Measurements from ENCODE around the gene SNAI3.
A peak's percentile ranks its signal among the peaks of the same experiment; 100 is the strongest.

Gene SNAI3

GRCh38 chr16:88721236-88721635 lies 34.9 kb upstream of the SNAI3 start:
- no peak for DNase-seq

- DNase-seq: no peak
These were observed 34.2 kb upstream of the SNAI3 start for GRCh38 chr16:88720396-88720970.

DNA sequence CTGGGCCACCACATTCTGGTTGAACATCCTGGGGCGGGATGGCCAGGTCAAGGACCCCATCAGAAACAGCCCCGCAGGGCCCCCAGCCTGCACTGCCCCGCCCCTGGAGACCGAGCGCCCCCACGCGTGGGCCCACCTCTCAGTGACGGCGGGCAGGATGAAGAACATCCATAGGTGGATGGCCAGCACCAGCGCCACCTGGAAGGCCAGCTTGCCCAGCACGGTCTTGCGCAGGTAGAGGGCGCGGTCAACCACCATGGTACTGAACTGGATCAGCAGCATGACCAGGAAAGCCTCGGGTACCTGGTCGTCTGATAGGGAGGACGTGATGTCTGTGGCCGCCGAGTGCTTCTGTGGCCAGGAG lies 33.6 kb upstream of the SNAI3 start:
- no peak for DNase-seq

GRCh38 chr16:88719267-88719932 lies 33.1 kb upstream of the SNAI3 start:
- no peak for DNase-seq

DNA sequence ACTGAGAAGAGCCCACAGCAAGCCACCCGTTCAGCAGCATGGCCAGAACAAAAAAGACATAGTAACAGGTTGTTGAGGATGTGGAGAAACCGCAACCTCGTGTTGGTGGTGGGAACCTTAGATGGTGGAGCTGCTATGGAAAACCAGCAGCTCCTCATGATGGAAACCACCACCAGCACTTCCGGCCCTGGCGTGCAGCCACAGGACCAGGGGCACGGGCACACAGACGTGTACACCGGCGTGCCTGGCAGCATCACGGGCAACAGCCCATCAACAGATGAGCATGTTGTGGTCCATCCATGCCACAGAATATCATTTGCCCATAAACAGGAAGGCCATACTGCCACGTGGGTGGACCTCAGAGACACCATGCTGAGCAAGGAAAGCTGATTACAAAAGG lies 31.9 kb upstream of the SNAI3 start:
- no peak for DNase-seq

DNA sequence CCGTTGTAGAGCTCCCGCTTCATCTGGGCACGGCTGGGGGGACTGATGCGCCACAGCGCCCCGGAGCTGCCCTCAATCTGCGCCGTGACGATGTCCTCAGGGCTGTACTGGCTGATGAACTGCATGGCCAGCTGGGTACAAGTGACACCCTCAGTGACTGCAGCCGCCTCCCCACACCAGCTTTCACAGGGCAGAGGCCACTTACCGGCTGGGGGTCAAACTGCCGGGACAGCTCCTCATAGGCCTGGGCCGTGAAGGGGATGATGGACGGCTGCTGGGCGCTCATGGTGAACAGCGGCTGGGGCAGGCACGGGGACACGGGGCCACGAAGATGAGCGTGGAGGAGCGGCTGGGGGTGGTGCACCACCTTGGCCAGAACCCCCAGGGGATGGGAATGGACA lies 30.3 kb upstream of the SNAI3 start:
- no peak for DNase-seq

- DNase-seq: no peak
These were observed 29.9 kb upstream of the SNAI3 start for GRCh38 chr16:88716201-88716600.

DNA sequence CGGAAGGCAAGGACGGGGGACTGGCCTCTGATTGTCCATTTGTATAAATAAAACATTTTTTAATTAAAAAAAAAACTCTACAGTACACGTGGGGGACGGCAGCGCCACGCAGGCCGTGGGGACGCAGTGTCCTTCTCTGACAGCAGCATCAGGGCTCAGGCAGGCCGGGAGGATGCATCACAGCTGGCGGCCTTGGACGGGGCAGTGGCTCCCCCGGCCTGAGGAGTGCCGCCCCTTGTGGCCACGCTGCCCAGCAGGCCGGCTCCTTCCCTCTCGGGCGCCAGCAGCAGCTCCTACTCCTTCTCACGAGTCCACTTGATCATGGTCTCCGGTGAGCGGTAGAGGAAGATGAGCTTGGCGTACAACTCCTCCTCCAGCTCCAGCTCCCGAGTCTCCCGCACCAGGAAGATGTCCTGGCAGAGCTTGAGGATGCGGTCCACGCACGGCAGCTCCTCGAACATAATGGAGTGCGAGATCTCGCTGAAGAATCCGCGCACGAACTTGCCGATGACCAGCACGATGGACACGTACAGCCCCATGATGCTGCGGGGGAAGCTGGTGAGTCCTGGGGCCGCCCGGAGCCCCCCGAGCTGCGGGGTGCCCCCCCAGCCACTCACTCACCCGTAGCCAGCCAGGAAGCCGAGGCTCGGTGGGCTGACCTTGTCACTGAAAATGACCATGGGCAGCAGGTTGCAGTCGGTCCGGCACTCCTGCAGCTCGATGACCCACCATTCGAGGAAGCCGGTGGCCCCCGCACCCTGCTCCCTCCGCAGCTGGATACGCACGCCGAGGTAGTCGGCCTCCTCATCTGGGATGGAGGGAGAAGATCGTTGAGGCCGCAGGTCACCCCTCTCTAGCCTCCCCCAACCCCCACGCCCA lies 29.2 kb upstream of the SNAI3 start:
- no peak for DNase-seq

- DNase-seq: no peak
These were observed 28.4 kb upstream of the SNAI3 start for GRCh38 chr16:88714420-88715302.

GRCh38 chr16:88713568-88714419 lies 27.5 kb upstream of the SNAI3 start:
- DNase-seq: peak; percentile 48

DNA sequence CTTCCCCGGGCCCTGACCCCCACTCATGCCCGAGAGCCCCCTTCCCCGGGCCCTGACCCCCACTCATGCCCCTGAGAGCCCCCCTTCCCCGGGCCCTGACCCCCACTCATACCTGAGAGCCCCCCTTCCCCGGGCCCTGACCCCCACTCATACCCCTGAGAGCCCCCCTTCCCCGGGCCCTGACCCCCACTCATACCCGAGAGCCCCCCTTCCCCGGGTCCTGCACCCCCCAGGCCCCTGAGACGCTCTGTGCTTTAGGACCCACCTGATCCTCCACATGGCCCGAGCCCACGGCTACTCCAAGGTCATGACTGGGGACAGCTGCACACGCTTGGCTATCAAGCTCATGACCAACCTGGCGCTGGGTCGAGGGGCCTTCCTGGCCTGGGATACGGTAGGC lies 26.7 kb upstream of the SNAI3 start:
- no peak for DNase-seq

- DNase-seq: no peak
These were observed 26.2 kb upstream of the SNAI3 start for GRCh38 chr16:88712362-88712979.

DNA sequence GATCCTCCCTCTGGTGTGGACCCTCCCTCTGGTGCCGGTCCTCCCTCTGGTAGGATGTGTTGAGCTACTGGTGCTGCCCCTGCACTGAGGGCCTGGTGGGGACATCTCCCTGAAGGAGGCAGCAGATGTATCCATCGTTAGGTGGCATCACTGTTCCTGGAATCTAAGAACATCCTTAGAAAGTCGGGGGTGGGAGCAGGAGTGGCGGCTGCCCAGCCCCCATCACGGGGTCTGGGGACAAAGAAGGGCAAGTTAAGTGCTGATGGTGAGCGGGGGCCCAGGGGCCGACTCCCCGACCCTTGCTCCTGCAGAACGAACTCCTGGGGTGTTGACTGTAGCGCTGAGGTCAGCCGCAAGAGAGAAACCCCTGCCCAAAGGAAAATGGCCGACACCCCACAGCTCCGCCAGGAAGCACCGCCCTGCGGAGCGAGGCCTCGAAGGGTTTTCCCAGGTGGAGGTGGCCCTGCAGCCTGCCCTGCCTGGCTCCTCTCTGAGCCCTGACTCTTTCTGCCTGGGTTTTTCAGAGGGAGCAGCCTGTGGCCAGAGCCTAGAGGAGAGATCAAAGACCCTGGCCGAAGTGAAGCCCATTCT lies 25.5 kb upstream of the SNAI3 start:
- DNase-seq: no peak

DNA sequence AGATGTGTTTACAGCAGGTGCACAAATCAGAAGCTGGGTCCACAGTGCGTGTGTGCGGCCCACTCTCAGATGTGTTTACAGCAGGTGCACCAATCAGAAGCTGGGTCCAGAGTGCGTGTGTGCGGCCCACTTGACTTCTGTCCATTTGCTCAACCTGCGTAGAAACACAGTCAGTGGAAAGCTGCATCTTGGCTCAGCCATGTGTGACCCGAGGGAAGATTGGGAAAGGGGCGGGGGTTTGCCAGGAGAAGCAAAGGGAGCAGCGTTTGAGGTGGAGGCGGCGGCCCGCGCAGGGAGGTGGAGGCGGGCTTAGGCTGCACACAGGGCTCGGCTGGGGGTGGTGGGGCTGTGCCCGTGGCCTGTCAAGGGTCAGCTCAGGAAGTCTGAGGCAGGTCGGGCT lies 24.2 kb upstream of the SNAI3 start:
- DNase-seq: no peak

DNA sequence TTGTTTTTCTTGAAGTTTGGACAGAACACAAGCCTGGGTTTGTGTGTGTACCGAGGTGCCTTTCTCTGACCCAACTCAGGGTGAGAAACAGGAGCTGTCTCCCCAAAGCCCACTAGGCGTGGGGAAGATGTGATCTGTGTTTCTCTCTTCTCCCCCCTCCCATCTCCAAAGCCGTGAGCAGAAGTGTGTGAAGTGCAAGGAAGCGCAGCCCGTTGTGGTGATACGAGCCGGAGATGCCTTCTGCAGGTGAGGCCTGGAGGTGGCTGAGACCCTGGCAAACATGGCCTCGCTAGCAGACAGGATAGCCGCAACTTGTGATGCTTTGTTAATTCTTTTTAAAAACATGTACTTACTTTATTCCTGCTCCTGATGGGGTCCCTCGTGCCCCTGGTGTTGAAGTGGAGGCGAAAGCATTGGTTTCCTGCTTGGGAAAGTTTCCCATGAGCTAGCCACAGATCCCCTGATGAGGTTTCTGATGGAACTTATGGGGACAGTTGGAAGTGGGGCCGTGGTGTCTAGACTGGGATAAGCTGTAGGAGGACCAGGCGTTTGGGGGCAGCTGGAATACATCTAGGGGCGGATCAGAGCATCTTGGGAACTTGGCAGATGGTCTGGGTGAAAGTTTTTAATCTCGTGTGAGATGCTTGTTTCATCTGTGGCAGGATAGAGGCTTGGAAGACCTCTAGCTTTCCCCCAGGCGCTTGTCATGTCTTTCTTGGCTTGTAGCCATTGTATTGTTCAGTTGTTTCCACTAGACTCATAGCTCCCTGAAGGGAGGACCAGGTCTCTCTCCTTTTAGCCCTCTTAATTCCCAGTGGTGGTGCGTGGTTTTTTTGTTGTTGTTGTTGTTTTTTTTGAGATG lies 20.9 kb upstream of the SNAI3 start:
- peak; percentile 23 for DNase-seq

- peak; percentile 85 for DNase-seq
These were observed 20.1 kb upstream of the SNAI3 start, which contains the start of the genes CTU2 and RNF166 for GRCh38 chr16:88706229-88706964. Gene CTU2, plus strand, starts transcription at chr16:88706503. Its CDS starts 28 bp downstream, at chr16:88706531. Gene RNF166, minus strand, starts transcription at chr16:88706408. Its CDS starts 83 bp downstream, at chr16:88706325.

DNA sequence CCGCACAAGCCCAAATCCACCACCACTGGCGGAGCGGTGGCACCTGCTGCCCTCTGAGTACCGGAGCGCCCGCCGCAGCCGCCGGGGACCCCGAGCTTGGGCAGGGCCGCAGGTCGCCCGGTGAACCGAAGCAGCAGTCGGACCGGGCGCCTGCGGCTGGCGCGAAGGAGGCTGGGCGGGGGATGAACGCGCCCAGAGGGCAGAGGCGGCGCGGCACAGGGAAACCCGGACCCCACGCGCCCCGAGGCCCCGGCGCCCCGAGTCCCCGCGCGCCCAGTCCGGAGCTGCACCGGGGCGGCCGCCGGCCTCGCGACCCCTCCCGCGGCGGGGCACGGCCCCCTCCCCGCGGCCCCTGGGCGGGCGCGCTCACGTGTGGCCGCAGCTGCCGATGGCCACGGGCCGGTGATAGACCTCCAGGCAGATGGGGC lies 19.5 kb upstream of the SNAI3 start:
- no peak for DNase-seq

- DNase-seq: no peak
These were observed 18.9 kb upstream of the SNAI3 start for GRCh38 chr16:88705076-88705684.

Data from NCI-H226 (cell line).